BLaER1 treated with 17β-estradiol and CSF1 and Interleukin-3, amounts not matched to agents 10 nM and 100 nM (cell line): ENCODE results near the gene GLIPR1L1.

Experiments used
- H3K27ac ChIP-seq, 11 experiments: shearing (Covaris generic); formaldehyde crosslinking; 2 replicates each; pipeline ENCODE4 v1.8.1; 2022
- H3K27me3 ChIP-seq, 11 experiments: shearing (Covaris generic); formaldehyde crosslinking; 2 replicates each; pipeline ENCODE4 v1.8.1; 2022
- H3K36me3 ChIP-seq, 11 experiments: shearing (Covaris generic); formaldehyde crosslinking; 2 replicates each; pipeline ENCODE4 v1.8.1; 2022
- H3K4me1 ChIP-seq, 10 experiments: shearing (Covaris generic); formaldehyde crosslinking; 2 replicates each; pipeline ENCODE4 v1.8.1; 2022
- H3K4me2 ChIP-seq, 11 experiments: shearing (Covaris generic); formaldehyde crosslinking; 2 replicates each; pipeline ENCODE4 v1.8.1; 2022
- H3K4me3 ChIP-seq, 10 experiments: shearing (Covaris generic); formaldehyde crosslinking; 2 replicates each; pipeline ENCODE4 v1.8.1; 2022
- H3K9ac ChIP-seq, 11 experiments: shearing (Covaris generic); formaldehyde crosslinking; 2 replicates each; pipeline ENCODE4 v1.8.1; 2022
- H3K9me3 ChIP-seq, 11 experiments: shearing (Covaris generic); formaldehyde crosslinking; replicated peaks in 1 of 11; 2 replicates each; pipeline ENCODE4 v1.8.1; 2022
- H4K20me1 ChIP-seq, 11 experiments: shearing (Covaris generic); formaldehyde crosslinking; 2 replicates each; pipeline ENCODE4 v1.8.1; 2022
- Cebpa-rat ChIP-seq, 11 experiments: shearing (Covaris generic); IDR thresholded peaks; 2 replicates each; pipeline ENCODE4 v1.8.1; 2022

Gene GLIPR1L1, protein sequence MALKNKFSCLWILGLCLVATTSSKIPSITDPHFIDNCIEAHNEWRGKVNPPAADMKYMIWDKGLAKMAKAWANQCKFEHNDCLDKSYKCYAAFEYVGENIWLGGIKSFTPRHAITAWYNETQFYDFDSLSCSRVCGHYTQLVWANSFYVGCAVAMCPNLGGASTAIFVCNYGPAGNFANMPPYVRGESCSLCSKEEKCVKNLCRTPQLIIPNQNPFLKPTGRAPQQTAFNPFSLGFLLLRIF

DNA sequence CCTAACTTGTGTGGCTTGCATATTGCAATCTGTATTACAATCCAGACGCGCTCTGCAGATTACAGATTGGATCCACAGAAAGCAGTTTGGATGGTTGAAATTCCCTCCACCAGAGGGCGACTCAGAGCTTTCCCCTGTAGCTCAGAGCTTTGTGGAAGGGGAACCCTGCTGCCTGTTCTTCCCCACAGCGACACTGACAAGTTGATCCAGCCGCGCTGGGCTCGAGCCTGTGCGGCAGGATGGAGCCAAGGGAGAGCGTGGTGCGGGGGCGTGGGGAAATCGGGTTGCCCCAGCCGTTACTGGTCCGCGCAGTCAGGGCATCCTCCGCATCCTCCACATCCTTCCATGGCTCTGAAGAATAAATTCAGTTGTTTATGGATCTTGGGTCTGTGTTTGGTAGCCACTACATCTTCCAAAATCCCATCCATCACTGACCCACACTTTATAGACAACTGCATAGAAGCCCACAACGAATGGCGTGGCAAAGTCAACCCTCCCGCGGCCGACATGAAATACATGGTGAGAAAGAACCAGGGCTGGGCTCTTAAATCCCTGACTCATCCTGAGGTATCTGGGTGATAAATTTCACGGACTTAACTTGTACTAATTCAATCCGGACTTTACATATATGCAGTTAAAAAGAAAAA lies at the start of gene GLIPR1L1:
TSS of gene GLIPR1L1 (plus strand) at position 287 of the 647 bp plus-strand sequence. CDS start at position 346, 59 bp downstream.
- Histone ChIP-seq H3K9me3 (no peaks in the 10 kb centered on the region), H3K36me3 (no peaks in the 10 kb centered on the region), H4K20me1 (no peaks in the 10 kb centered on the region), H3K27me3 (no peaks in the 10 kb centered on the region), H3K4me3 (no peak within 1 kb of the TSS), H3K9ac (no peak within 1 kb of the TSS), H3K4me1 (peaks cover 0 to 7% (median 4%) of the 10 kb centered on the region in 10 experiments; a peak in 13 of 20 replicates), H3K4me2 (peak within 1 kb of the TSS in 1 of 11 experiments; percentile 2; a peak in 1 of 22 replicates), H3K27ac (no peak within 1 kb of the TSS)
- no peak for TF ChIP-seq Cebpa-rat (IDR thresholded peaks at IDR 0.05)

DNA sequence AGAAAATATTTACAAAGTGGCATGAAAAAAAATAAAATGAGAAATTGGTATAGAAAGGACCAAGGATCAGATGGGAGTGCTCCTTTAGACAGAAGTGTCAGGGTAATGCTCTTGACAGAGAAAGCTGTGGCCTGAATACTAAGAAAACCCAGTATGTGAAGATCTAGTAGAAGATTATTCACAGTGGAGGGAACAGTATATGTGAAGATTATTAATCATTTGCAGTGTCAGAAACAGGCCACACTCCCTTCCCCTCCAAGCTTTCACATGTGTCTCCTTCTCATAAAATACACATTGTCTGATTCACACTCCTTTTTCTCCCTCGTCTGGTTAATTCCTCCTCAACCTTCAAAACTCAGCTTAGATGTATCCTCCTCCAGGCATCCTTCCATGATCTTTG lies 45.6 kb upstream of the GLIPR1L1 start:
- no peak for TF ChIP-seq Cebpa-rat (IDR thresholded peaks at IDR 0.05)

DNA sequence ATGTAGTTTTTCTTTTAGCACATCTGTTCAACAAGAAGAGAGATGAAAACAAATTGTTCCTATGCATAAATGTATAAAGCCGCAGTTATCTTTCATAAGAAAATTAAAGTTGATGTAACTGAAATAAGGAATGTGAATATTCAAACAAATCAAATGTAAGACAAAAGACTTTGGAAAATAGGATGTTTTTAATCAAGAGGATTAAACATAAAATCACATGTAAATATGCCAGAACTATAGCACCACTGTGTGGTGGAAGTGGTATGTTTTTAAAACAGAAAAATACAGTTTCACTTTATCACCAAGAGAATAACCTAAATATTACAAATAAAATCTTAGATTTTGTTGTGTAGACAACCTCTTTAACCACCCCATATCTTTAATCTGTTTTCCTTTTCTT lies 44.7 kb upstream of the GLIPR1L1 start:
- Histone ChIP-seq H4K20me1 (no peaks in the 10 kb centered on the region), H3K4me2 (no peak overlapping the region)
- no peak for TF ChIP-seq Cebpa-rat (IDR thresholded peaks at IDR 0.05)

More for the DNA sequence above, 45.6 kb upstream of the GLIPR1L1 start:
- no peak overlapping the region for H3K27ac ChIP-seq
- no peaks in the 10 kb centered on the region for H3K9me3 ChIP-seq
- H3K36me3 ChIP-seq: no peaks in the 10 kb centered on the region
- H3K4me3 ChIP-seq: no peak overlapping the region
- H3K4me1 ChIP-seq: no peaks in the 10 kb centered on the region
- H3K27me3 ChIP-seq: no peaks in the 10 kb centered on the region
- H3K9ac ChIP-seq: no peak overlapping the region
- H3K4me2 ChIP-seq: no peak overlapping the region
- H4K20me1 ChIP-seq: no peaks in the 10 kb centered on the region

DNA sequence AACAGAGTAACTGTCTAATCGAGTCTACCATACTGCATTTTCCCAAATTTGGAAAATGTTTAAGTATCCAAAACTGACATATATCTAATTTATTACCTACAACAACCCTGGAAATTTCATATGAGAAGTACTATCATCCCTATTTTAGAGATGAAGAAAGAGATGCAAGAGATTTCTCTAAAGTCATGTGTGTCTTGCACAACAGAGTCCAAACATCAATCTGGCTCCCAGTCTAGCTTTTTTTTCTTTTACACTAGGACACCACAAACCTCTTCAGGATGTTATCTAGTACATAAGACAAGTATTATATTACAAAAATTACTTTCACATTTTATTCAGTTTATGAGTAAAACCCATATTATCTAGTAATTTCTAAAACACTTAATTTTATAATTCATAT lies 43.5 kb upstream of the GLIPR1L1 start:
- TF ChIP-seq Cebpa-rat (IDR thresholded peaks at IDR 0.05): no peak
- Histone ChIP-seq H3K27me3 (no peaks in the 10 kb centered on the region), H3K4me1 (no peaks in the 10 kb centered on the region), H3K27ac (no peak overlapping the region), H3K4me3 (no peak overlapping the region), H3K9me3 (no peaks in the 10 kb centered on the region), H3K9ac (no peak overlapping the region), H4K20me1 (no peaks in the 10 kb centered on the region), H3K4me2 (no peak overlapping the region), H3K36me3 (no peaks in the 10 kb centered on the region)

More for the DNA sequence above, 44.7 kb upstream of the GLIPR1L1 start:
- no peaks in the 10 kb centered on the region for H3K27me3 ChIP-seq
- H3K36me3 ChIP-seq: no peaks in the 10 kb centered on the region
- H3K27ac ChIP-seq: no peak overlapping the region
- no peak overlapping the region for H3K9ac ChIP-seq
- no peaks in the 10 kb centered on the region for H3K9me3 ChIP-seq
- no peaks in the 10 kb centered on the region for H3K4me1 ChIP-seq
- H3K4me3 ChIP-seq: no peak overlapping the region

DNA sequence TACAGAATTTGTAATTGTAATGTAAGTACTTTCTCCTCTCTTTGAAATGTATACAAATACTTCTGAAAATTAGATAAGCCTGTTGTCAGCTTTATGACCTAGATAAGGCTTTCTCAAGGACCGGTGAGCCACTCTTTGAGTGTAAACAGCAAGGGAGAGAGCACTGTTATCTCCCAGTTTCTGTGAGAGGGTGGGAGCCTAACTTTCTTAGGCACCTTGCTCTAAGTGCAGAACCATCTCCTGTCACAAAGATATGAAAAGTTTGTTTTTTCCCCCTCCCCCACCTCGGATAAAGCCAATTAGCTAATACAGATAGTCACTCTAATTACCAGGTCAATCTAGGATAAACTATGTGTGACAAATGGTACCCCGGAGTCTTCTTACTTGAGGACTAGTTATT lies 40.1 kb upstream of the GLIPR1L1 start:
- Histone ChIP-seq H3K27me3 (no peaks in the 10 kb centered on the region), H3K27ac (no peak overlapping the region), H3K4me1 (no peaks in the 10 kb centered on the region), H3K9ac (no peak overlapping the region), H3K9me3 (no peaks in the 10 kb centered on the region), H3K4me2 (no peak overlapping the region), H3K4me3 (no peak overlapping the region), H3K36me3 (no peaks in the 10 kb centered on the region), H4K20me1 (no peaks in the 10 kb centered on the region)
- TF ChIP-seq Cebpa-rat (IDR thresholded peaks at IDR 0.05): no peak

DNA sequence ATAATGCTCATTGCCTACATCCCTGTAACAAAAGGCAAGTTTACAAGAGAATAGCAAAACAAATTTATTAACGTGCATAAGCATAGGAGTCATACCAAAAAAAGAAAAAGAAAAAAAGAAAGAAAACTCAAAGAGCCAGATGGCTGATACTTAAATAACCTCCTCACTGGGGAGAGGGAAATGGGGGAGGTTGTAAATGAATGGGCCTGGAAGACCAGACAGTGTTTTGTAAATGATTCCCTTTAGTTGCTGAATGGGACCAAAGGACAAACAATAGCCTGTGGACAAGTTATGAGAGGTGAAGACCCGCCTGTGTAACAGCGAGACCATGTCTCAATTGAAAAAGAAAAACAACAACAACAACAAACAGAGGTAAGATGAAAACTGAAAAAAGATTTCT lies 39.7 kb upstream of the GLIPR1L1 start:
- H3K4me3 ChIP-seq: no peak overlapping the region
- TF ChIP-seq Cebpa-rat (IDR thresholded peaks at IDR 0.05): no peak
- H3K4me1 ChIP-seq: no peaks in the 10 kb centered on the region
- no peak overlapping the region for H3K9ac ChIP-seq
- no peak overlapping the region for H3K4me2 ChIP-seq
- H3K36me3 ChIP-seq: no peaks in the 10 kb centered on the region
- H3K27me3 ChIP-seq: no peaks in the 10 kb centered on the region
- H4K20me1 ChIP-seq: no peaks in the 10 kb centered on the region
- no peaks in the 10 kb centered on the region for H3K9me3 ChIP-seq
- no peak overlapping the region for H3K27ac ChIP-seq

DNA sequence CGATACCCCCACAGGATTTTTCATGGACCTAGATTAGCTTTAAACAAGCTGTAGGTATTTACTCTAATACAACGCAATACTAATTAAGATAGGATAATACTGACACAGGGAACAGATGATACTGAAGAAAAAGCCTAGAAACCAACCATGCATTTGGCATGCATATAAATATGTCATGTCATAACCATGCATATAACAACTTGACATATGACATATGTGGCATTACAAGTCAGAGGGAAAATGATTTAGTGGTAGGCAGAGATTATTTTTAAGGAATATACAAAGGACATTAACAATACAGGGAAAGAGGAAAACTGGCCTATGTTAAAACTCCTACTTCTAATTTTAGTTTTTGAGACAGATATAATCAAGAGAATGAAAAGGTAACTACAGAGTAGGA lies 32.2 kb upstream of the GLIPR1L1 start:
- TF ChIP-seq Cebpa-rat (IDR thresholded peaks at IDR 0.05): no peak
- no peak overlapping the region for H3K4me2 ChIP-seq

DNA sequence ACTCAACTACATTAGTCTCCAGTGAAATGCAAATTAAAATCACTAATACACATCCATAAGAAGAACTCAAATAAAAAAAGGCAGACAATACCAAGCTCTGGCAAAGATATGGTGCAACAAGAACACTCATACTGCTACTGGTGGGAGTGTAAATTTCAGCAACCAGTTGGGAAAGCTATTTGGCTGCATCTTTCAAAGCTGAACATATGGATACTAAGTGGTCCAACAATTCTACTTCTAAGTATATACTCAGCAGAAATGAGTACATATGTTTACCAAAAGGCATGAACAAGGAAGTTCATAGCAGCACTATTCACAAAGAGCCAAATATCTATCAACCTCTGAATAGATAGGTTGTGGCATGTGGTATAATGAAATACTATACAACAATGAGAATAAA lies 31.7 kb upstream of the GLIPR1L1 start:
- H3K27me3 ChIP-seq: no peaks in the 10 kb centered on the region

More for the DNA sequence above, 32.2 kb upstream of the GLIPR1L1 start:
- Histone ChIP-seq H3K27ac (no peak overlapping the region), H4K20me1 (no peaks in the 10 kb centered on the region), H3K9ac (no peak overlapping the region), H3K4me3 (no peak overlapping the region), H3K36me3 (no peaks in the 10 kb centered on the region), H3K27me3 (no peaks in the 10 kb centered on the region), H3K9me3 (0 out of 22 replicates have a peak, but pooled peaks cover 0 to 6% (median 0%) of the 10 kb centered on the region in 11 experiments), H3K4me1 (no peaks in the 10 kb centered on the region)

DNA sequence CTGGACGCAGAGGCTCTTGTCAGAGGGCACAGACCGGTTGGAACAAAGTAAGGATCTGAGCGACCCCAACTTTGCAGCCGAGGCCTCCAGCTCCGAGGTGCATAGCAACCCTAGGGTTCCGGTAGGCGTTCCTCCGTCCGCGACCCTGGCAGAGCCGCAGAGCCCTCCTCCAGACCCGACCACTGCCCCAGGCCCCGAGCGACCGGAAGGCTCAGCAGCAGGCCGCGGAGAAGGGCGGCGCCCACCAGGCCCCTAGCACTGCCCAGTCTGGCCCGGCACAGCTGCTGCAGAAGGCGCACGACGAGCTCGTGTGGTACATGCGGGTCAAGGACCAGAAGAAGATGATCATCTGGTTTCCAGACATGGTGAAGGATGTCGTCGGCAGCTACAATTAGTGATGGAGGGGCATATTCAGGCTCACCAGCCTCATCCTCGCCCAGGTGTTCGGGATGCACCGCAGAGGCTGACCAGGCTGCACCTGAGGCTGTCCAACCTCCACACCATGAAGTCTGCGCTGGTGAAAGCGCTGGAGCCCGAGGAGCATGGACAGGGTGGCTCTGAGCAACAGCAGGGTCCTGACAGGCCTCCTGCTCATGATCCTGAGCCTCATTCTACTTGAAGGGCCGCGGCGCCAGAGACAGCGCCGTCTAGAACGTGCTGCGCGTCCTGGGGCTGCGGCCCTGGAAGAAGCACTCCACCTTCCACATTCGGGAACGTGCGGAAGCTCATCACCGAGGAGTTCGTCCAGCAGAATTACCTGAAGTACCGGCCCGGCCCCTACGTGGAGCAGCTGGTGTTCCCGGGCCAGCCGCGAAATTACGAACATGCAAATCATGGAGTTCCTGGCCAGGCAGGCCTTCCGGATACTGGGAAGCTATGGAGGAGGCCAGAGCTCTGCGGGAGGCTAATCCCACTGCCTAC lies 28.8 kb upstream of the GLIPR1L1 start:
- Histone ChIP-seq H3K4me1 (no peaks in the 10 kb centered on the region), H3K27ac (no peak overlapping the region), H3K4me3 (no peak overlapping the region), H3K4me2 (no peak overlapping the region), H3K9me3 (0 out of 22 replicates have a peak, but pooled peaks cover 0 to 6% (median 0%) of the 10 kb centered on the region in 11 experiments), H3K27me3 (no peaks in the 10 kb centered on the region), H4K20me1 (no peaks in the 10 kb centered on the region), H3K36me3 (no peaks in the 10 kb centered on the region), H3K9ac (no peak overlapping the region)
- no peak for TF ChIP-seq Cebpa-rat (IDR thresholded peaks at IDR 0.05)

More for the DNA sequence above, 31.7 kb upstream of the GLIPR1L1 start:
- H3K4me2 ChIP-seq: no peak overlapping the region
- no peak overlapping the region for H3K27ac ChIP-seq
- H4K20me1 ChIP-seq: no peaks in the 10 kb centered on the region
- H3K36me3 ChIP-seq: no peaks in the 10 kb centered on the region
- no peak for TF ChIP-seq Cebpa-rat (IDR thresholded peaks at IDR 0.05)
- H3K4me3 ChIP-seq: no peak overlapping the region
- 0 out of 22 replicates have a peak, but pooled peaks cover 0 to 6% (median 0%) of the 10 kb centered on the region in 11 experiments for H3K9me3 ChIP-seq
- no peaks in the 10 kb centered on the region for H3K4me1 ChIP-seq
- no peak overlapping the region for H3K9ac ChIP-seq
